ENCODE data around the gene CA12. TPM values are rescaled to one million over a fixed set of nuclear protein-coding genes. Genes with fewer than 3 reads are reported as not detected.
"Not testable (repeated sequence)": the region's sequence is repeated elsewhere in the genome, so short reads cannot be mapped to it uniquely, and the experiment has no call there.

CA12 gene
- total RNA-seq, 4 donors from 2014 or later: 126 to 156 (median 143) TPM

- Histone ChIP-seq H3K9me3 (no peaks in the 10 kb centered on the region), H3K36me3 (no peaks in the 10 kb centered on the region), H3K4me3 (no peak overlapping the region), H3K27ac (no peak overlapping the region), H3K27me3 (no peaks in the 10 kb centered on the region), H3K4me1 (peaks cover 0 to 4% (median 0%) of the 10 kb centered on the region in 3 donors)
- intact Hi-C loops (cut with DNase I): no loop called here
- no peak for DNase-seq
- TF ChIP-seq CTCF (IDR thresholded peaks at IDR 0.05) (no peak), POLR2A (IDR thresholded peaks at IDR 0.05) (no peak)
- WGBS, 2 donors: 84% methylated on average over 10 of the region's 10 CpGs
These were observed 41.4 kb upstream of the CA12 start for GRCh38 chr15:63422891-63423590.

- Histone ChIP-seq H3K27me3 (no peaks in the 10 kb centered on the region), H3K9me3 (no peaks in the 10 kb centered on the region), H3K36me3 (no peaks in the 10 kb centered on the region), H3K27ac (no peak overlapping the region), H3K4me3 (no peak overlapping the region), H3K4me1 (peaks cover 0 to 4% (median 0%) of the 10 kb centered on the region in 3 donors)
- TF ChIP-seq CTCF (IDR thresholded peaks at IDR 0.05) (no peak), POLR2A (IDR thresholded peaks at IDR 0.05) (no peak)
- intact Hi-C loops (cut with DNase I): no loop called here
- WGBS, 2 donors: 85 to 90% methylated on average over 3 of the region's 3 CpGs
- DNase-seq: no peak
These were observed 39.8 kb upstream of the CA12 start for GRCh38 chr15:63421433-63421832.

DNA sequence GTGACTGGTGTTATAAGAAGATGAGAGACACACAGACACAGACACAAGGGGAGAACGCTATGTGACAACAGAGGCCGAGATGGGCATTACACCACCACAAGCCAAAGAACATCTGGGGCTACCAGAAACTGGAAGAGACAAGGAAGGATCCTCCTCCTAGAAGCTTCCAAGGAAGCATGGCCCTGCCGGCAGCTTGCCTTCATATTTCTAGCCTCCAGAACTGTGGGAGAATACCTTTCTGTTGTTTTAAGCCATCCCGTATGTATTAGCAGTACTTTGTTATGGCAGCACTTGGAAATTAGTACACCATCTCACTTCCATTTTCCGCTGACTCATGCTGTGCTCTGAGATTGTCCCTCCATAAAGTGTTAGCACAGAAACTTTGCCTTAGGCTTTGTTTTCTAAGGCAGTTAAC is 38.7 kb upstream of the CA12 start:
- Histone ChIP-seq H3K27ac (no peak overlapping the region), H3K4me1 (peaks cover 0 to 4% (median 0%) of the 10 kb centered on the region in 3 donors), H3K9me3 (no peaks in the 10 kb centered on the region), H3K36me3 (no peaks in the 10 kb centered on the region), H3K4me3 (no peak overlapping the region), H3K27me3 (no peaks in the 10 kb centered on the region)
- no peak for DNase-seq
- TF ChIP-seq CTCF (IDR thresholded peaks at IDR 0.05) (no peak), POLR2A (IDR thresholded peaks at IDR 0.05) (no peak)
- WGBS, 2 donors: 67 to 74% methylated on average over 5 of the region's 5 CpGs
- intact Hi-C loops (cut with DNase I): no loop called here

DNA sequence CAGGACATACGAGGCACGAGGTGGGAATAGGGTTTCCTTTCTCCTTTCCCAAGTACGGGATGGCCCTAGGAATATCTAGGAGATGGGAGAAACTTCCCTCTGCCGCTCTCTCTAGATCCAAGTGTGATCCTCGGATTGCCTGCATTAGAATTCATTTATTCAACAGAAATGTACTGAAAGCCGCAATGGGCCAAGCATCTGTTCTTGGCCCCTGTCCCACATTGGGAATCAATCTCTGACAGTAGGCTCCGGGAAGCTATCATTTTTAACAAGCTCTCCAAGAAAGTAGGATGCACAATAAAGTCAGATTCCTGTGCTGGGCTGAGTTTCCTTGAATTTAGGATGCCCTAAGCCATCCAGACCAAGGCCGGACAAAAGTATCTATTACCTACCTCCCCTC is 37.2 kb upstream of the CA12 start:
- no peak overlapping the region for H3K27ac ChIP-seq
- H3K36me3 ChIP-seq: no peaks in the 10 kb centered on the region
- 75 to 82% methylated on average over 8 of the region's 8 CpGs for WGBS, 2 donors
- no peaks in the 10 kb centered on the region for H3K27me3 ChIP-seq
- DNase-seq: no peak
- H3K4me1 ChIP-seq: peaks cover 0 to 4% (median 0%) of the 10 kb centered on the region in 3 donors
- intact Hi-C loops (cut with DNase I): no loop called here
- no peak for TF ChIP-seq CTCF (IDR thresholded peaks at IDR 0.05)
- TF ChIP-seq POLR2A (IDR thresholded peaks at IDR 0.05): no peak
- H3K9me3 ChIP-seq: no peaks in the 10 kb centered on the region
- H3K4me3 ChIP-seq: no peak overlapping the region

- WGBS, 2 donors: 86 to 87% methylated on average over 4 of the region's 4 CpGs
- H3K4me3 ChIP-seq: no peak overlapping the region
- peaks cover 0 to 4% (median 0%) of the 10 kb centered on the region in 3 donors for H3K4me1 ChIP-seq
- DNase-seq: no peak
- H3K27ac ChIP-seq: no peak overlapping the region
- no peak for TF ChIP-seq CTCF (IDR thresholded peaks at IDR 0.05)
- no peak for TF ChIP-seq POLR2A (IDR thresholded peaks at IDR 0.05)
- H3K27me3 ChIP-seq: no peaks in the 10 kb centered on the region
- intact Hi-C loops (cut with DNase I): no loop called here
- no peaks in the 10 kb centered on the region for H3K36me3 ChIP-seq
- no peaks in the 10 kb centered on the region for H3K9me3 ChIP-seq
These were observed 36.1 kb upstream of the CA12 start for GRCh38 chr15:63417721-63418120.

DNA sequence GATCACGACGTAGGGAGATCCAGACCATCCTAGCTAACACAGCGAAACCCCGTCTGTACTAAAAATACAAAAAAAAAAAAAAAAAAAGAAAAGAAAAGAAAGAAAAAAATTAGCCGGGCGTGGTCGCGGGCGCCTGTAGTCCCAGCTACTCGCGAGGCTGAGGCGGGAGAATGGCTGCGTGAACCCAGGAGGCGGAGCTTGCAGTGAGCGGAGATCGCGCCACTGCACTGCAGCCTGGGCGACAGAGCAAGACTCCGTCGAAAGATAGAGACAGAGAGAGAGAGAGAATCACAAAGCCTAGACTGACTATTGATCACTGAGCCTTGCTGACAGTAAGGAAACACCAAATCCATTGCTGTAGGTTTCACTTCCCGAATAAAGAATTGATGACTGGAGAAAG is 35.6 kb upstream of the CA12 start:
- DNase-seq; H3K27me3 ChIP-seq; H3K36me3 ChIP-seq; H3K4me3 ChIP-seq; H3K9me3 ChIP-seq; H3K4me1 ChIP-seq; intact Hi-C loops (cut with DNase I); H3K27ac ChIP-seq: not testable (repeated sequence)
- WGBS, 2 donors: 64 to 97% methylated on average over 21 of the region's 21 CpGs

Data from esophagus squamous epithelium (tissue), 5 donors.